ENCODE results near the gene LTBP2. TPM values are rescaled to one million over a fixed set of nuclear protein-coding genes. Genes with fewer than 3 reads are reported as not detected.

Gene LTBP2
- total RNA-seq, 2 experiments from 2014 or later: 0.12 to 0.18 TPM

DNA sequence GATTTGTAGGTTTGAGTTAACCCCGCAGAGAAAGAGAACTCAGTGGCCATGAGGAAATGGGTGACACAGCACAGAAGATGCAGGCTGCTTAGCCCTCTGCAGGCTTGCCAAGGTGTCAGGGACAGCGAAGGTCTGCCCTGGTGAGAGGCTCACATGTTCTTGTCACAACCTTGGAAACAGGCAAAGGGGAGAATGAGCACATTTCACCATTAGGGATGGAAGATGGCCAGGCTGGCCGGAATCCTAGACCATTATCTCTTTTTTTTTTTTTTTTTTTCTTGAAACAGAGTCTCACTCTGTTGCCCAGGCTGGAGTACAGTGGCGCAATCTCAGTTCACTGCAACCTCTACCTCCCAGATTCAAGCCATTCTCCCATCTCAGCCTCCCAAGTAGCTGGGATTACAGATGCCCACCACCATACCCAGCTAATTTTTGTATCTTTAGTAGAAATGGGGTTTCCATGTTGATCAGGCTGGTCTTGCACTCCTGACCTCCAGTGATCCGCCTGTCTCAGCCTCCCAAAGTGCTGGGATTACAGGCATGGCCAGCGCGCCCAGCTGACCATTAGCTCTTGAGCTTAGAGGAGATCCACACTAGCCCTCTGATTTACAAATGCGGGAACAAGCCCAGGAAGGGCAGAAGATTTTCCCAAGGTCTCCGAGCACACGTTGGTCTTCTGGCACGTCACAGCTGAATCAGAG, 34.6 kb downstream of the LTBP2 start:
- DNase-seq: no peak
- H3K4me1 Mint-ChIP-seq: peaks cover 42% of the 10 kb centered on the region
- ATAC-seq: no peak
- peaks cover 2% of the 10 kb centered on the region for H3K36me3 Mint-ChIP-seq
- peaks cover 66% of the 10 kb centered on the region for H3K27me3 Mint-ChIP-seq
- H3K4me3 Mint-ChIP-seq: no peak overlapping the region
- no peak overlapping the region for H3K27ac Mint-ChIP-seq
- H3K9me3 Mint-ChIP-seq (ENCODE audit: low read depth): no peaks in the 10 kb centered on the region
- CTCF ChIA-PET: interaction anchor here (0.9 kb wide), 1 partner anchor 34 kb away, joined by 3 read pairs; the partner anchor contains the start of gene LTBP2

DNA sequence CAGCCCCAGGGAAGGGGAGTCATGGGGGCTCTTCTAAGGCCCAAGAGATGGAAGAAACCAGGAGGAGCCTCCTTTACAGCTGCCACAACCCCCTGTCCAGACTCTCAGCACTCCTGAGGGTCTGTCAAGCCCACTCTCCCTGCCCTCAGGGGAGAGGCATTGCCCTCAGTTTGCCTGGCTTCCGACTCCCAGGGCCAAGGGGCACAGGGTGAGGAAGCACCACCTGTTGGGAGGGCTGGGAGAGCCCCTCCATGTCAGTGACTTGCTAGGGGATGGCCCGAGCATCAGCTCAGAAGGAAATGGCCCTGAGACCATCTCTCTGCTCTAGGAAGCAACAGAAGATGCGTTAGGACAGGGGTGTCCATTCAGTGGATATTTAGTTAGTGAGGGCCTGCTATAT, 36.1 kb downstream of the LTBP2 start:
- no peak overlapping the region for H3K4me3 Mint-ChIP-seq
- CTCF ChIA-PET: no interaction called here
- no peak overlapping the region for H3K27ac Mint-ChIP-seq
- peaks cover 55% of the 10 kb centered on the region for H3K4me1 Mint-ChIP-seq
- no peak for DNase-seq
- H3K9me3 Mint-ChIP-seq (ENCODE audit: low read depth): no peaks in the 10 kb centered on the region
- no peak for ATAC-seq
- peaks cover 2% of the 10 kb centered on the region for H3K36me3 Mint-ChIP-seq
- H3K27me3 Mint-ChIP-seq: peaks cover 76% of the 10 kb centered on the region

GRCh38 chr14:74575507-74575906, 36.5 kb downstream of the LTBP2 start:
- no peak overlapping the region for H3K27ac Mint-ChIP-seq
- H3K4me1 Mint-ChIP-seq: peaks cover 55% of the 10 kb centered on the region
- CTCF ChIA-PET: interaction anchor here (1.0 to 2.2 kb wide), 4 partner anchors 30 to 42 kb away, joined by 3 to 14 read pairs (median 8); partner anchors contain the start of gene LTBP2
- H3K36me3 Mint-ChIP-seq: peaks cover 2% of the 10 kb centered on the region
- H3K4me3 Mint-ChIP-seq: no peak overlapping the region
- no peaks in the 10 kb centered on the region for H3K9me3 Mint-ChIP-seq (ENCODE audit: low read depth)
- no peak for ATAC-seq
- H3K27me3 Mint-ChIP-seq: peaks cover 78% of the 10 kb centered on the region
- DNase-seq: no peak

GRCh38 chr14:74574706-74575105, 37.3 kb downstream of the LTBP2 start:
- H3K4me3 Mint-ChIP-seq: no peak overlapping the region
- no peak overlapping the region for H3K27ac Mint-ChIP-seq
- no peaks in the 10 kb centered on the region for H3K36me3 Mint-ChIP-seq
- peaks cover 49% of the 10 kb centered on the region for H3K4me1 Mint-ChIP-seq
- no peaks in the 10 kb centered on the region for H3K9me3 Mint-ChIP-seq (ENCODE audit: low read depth)
- CTCF ChIA-PET: interaction anchor here (0.8 to 2.2 kb wide), 7 partner anchors 12 to 209 kb away, joined by 3 to 14 read pairs (median 3); partner anchors contain the start of genes ISCA2, LTBP2 and NPC2
- DNase-seq: peak; percentile 67
- ATAC-seq: peak; percentile 60
- H3K27me3 Mint-ChIP-seq: peaks cover 80% of the 10 kb centered on the region

- Mint-ChIP-seq H3K4me3 (peak overlapping the region; percentile 4), H3K27ac (peak overlapping the region; percentile 12)
These were observed 38.0 kb downstream of the LTBP2 start for GRCh38 chr14:74574090-74574433.

GRCh38 chr14:74573421-74574089, 38.5 kb downstream of the LTBP2 start:
- Mint-ChIP-seq H3K36me3 (no peaks in the 10 kb centered on the region), H3K4me3 (peak overlapping the region; percentile 4), H3K27ac (peak overlapping the region; percentile 12), H3K27me3 (peaks cover 79% of the 10 kb centered on the region), H3K4me1 (peaks cover 42% of the 10 kb centered on the region), H3K9me3 (ENCODE audit: low read depth) (no peaks in the 10 kb centered on the region)
- CTCF ChIA-PET: interaction anchor here (0.9 to 2.2 kb wide), 8 partner anchors 8 to 247 kb away, joined by 3 to 14 read pairs (median 4); partner anchors contain the start of genes ISCA2, LTBP2 and NPC2
- DNase-seq (no peak), ATAC-seq (peak; percentile 60)

More at GRCh38 chr14:74574090-74574433, 38.0 kb downstream of the LTBP2 start:
- H3K9me3 Mint-ChIP-seq (ENCODE audit: low read depth): no peaks in the 10 kb centered on the region
- ATAC-seq (peak; percentile 78), DNase-seq (peak; percentile 59)
- CTCF ChIA-PET: interaction anchor here (0.8 to 2.2 kb wide), 7 partner anchors 11 to 248 kb away, joined by 3 to 14 read pairs (median 3); partner anchors contain the start of genes ISCA2, LTBP2 and NPC2
- H3K27me3 Mint-ChIP-seq: peaks cover 81% of the 10 kb centered on the region
- peaks cover 42% of the 10 kb centered on the region for H3K4me1 Mint-ChIP-seq
- H3K36me3 Mint-ChIP-seq: no peaks in the 10 kb centered on the region

- Mint-ChIP-seq H3K36me3 (no peaks in the 10 kb centered on the region), H3K4me3 (no peak overlapping the region)
These were observed 39.2 kb downstream of the LTBP2 start for GRCh38 chr14:74572726-74573301.

GRCh38 chr14:74571901-74572725, 39.9 kb downstream of the LTBP2 start:
- Mint-ChIP-seq H3K27me3 (peaks cover 78% of the 10 kb centered on the region), H3K4me1 (peaks cover 42% of the 10 kb centered on the region), H3K4me3 (no peak overlapping the region), H3K36me3 (no peaks in the 10 kb centered on the region), H3K27ac (no peak overlapping the region), H3K9me3 (ENCODE audit: low read depth) (no peaks in the 10 kb centered on the region)
- DNase-seq (no peak), ATAC-seq (no peak)
- CTCF ChIA-PET: interaction anchor here (1.1 to 1.7 kb wide), 3 partner anchors 37 to 47 kb away, joined by 3 to 7 read pairs (median 4); partner anchors contain the start of gene LTBP2

More at GRCh38 chr14:74572726-74573301, 39.2 kb downstream of the LTBP2 start:
- no peak for DNase-seq
- peaks cover 42% of the 10 kb centered on the region for H3K4me1 Mint-ChIP-seq
- CTCF ChIA-PET: interaction anchor here (0.9 to 1.7 kb wide), 5 partner anchors 9 to 247 kb away, joined by 3 to 7 read pairs (median 3); partner anchors contain the start of gene LTBP2
- peaks cover 77% of the 10 kb centered on the region for H3K27me3 Mint-ChIP-seq
- no peak overlapping the region for H3K27ac Mint-ChIP-seq
- no peak for ATAC-seq
- H3K9me3 Mint-ChIP-seq (ENCODE audit: low read depth): no peaks in the 10 kb centered on the region

DNA sequence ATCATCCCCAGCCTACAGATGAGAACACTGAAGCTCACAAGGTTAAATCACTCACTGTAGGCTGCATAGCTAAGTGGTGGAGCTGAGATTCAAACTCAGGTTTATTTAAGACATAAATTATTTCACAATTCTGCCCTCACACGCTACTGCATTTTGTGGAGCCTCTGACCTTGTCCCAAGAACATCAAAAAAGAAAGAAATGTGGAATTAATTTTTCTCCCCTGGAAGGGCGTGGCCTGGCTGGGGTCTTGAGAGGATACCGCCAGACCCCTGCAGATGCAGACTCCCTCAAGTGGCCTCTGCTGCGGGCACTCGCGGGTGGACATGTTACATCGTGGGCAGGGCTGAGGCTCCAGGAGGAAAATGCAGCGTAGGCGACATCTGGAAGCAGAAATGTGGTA, 40.6 kb downstream of the LTBP2 start:
- H3K27me3 Mint-ChIP-seq: peaks cover 75% of the 10 kb centered on the region
- CTCF ChIA-PET: no interaction called here
- H3K4me1 Mint-ChIP-seq: peaks cover 42% of the 10 kb centered on the region

GRCh38 chr14:74570696-74571095, 41.3 kb downstream of the LTBP2 start:
- no peaks in the 10 kb centered on the region for H3K9me3 Mint-ChIP-seq (ENCODE audit: low read depth)
- ATAC-seq: no peak
- H3K36me3 Mint-ChIP-seq: no peaks in the 10 kb centered on the region
- no peak overlapping the region for H3K4me3 Mint-ChIP-seq
- peaks cover 72% of the 10 kb centered on the region for H3K27me3 Mint-ChIP-seq
- CTCF ChIA-PET: no interaction called here
- peaks cover 42% of the 10 kb centered on the region for H3K4me1 Mint-ChIP-seq
- H3K27ac Mint-ChIP-seq: no peak overlapping the region
- DNase-seq: no peak

More for the DNA sequence above, 40.6 kb downstream of the LTBP2 start:
- H3K27ac Mint-ChIP-seq: no peak overlapping the region
- DNase-seq: no peak
- H3K4me3 Mint-ChIP-seq: no peak overlapping the region
- no peaks in the 10 kb centered on the region for H3K36me3 Mint-ChIP-seq
- H3K9me3 Mint-ChIP-seq (ENCODE audit: low read depth): no peaks in the 10 kb centered on the region
- ATAC-seq: no peak

- Mint-ChIP-seq H3K27me3 (peaks cover 72% of the 10 kb centered on the region), H3K4me3 (no peak overlapping the region), H3K27ac (no peak overlapping the region), H3K36me3 (no peaks in the 10 kb centered on the region), H3K4me1 (peaks cover 39% of the 10 kb centered on the region), H3K9me3 (ENCODE audit: low read depth) (no peaks in the 10 kb centered on the region)
- no peak for DNase-seq
- CTCF ChIA-PET: interaction anchor here (1.8 kb wide), 1 partner anchor 42 kb away, joined by 6 read pairs; the partner anchor contains the start of gene LTBP2
- ATAC-seq: no peak
These were observed 42.0 kb downstream of the LTBP2 start for GRCh38 chr14:74569806-74570591.

GRCh38 chr14:74569387-74569786, 42.6 kb downstream of the LTBP2 start:
- peaks cover 32% of the 10 kb centered on the region for H3K4me1 Mint-ChIP-seq
- CTCF ChIA-PET: interaction anchor here (1.8 kb wide), 1 partner anchor 43 kb away, joined by 6 read pairs; the partner anchor contains the start of gene LTBP2
- no peaks in the 10 kb centered on the region for H3K9me3 Mint-ChIP-seq (ENCODE audit: low read depth)
- peaks cover 72% of the 10 kb centered on the region for H3K27me3 Mint-ChIP-seq
- H3K4me3 Mint-ChIP-seq: no peak overlapping the region
- no peak overlapping the region for H3K27ac Mint-ChIP-seq
- ATAC-seq (no peak), DNase-seq (no peak)
- H3K36me3 Mint-ChIP-seq: no peaks in the 10 kb centered on the region

All from activated CD8-positive, alpha-beta memory T cell treated with anti-CD3 and anti-CD28 coated beads, Interleukin-2, amount 10 ng/mL, durations not matched to agents 7 days and 5 days (primary cell).